HepG2 (cell line): ENCODE data around the gene RHBDD2. TPM values are rescaled to one million over a fixed set of nuclear protein-coding genes. Genes with fewer than 3 reads are reported as not detected.
A peak's percentile ranks its signal among the peaks of the same experiment; 100 is the strongest.

Experiments used
- ARNTL ChIP-seq: sonication (generic); formaldehyde crosslinking; IDR thresholded peaks from 2 replicates; pipeline ENCODE4 v1.4.0; 2020; ENCODE audit warnings: mild to moderate bottlenecking, missing genetic modification reagents
- ATF7 ChIP-seq, 2 experiments: fragments of 450-650 bp in 1 of 2; sonication (generic) in 1 of 2; formaldehyde crosslinking in 1 of 2; IDR thresholded peaks; 2 replicates each; pipeline versions ENCODE4 v1.4.0 to v1.6.1; 2016 to 2020; ENCODE audit warnings: antibody characterized with exemption in 1 of 2, mild to moderate bottlenecking in 1 of 2, missing genetic modification reagents in 1 of 2
- CEBPZ ChIP-seq: IDR thresholded peaks from 2 replicates; pipeline ENCODE4 v1.6.1; 2012; ENCODE audit warnings: low read length, improper control_type of control experiment
- CHD4 ChIP-seq: fragments of 200-600 bp; sonication (generic); IDR thresholded peaks from 2 replicates; pipeline ENCODE4 v1.7.0; 2017; ENCODE audit warnings: mild to moderate bottlenecking, low read length, borderline replicate concordance
- GTF3A ChIP-seq: sonication (generic); formaldehyde crosslinking; conservative IDR thresholded peaks from 2 replicates; pipeline ENCODE4 v1.4.0; 2020; ENCODE audit warnings: mild to moderate bottlenecking, missing genetic modification reagents
- MED8 ChIP-seq: sonication (generic); formaldehyde crosslinking; IDR thresholded peaks from 2 replicates; pipeline ENCODE4 v1.8.1; 2023; ENCODE audit warnings: mild to moderate bottlenecking, missing genetic modification reagents; ENCODE audit not compliant: insufficient replicate concordance
- MTA3 ChIP-seq: sonication (generic); formaldehyde crosslinking; IDR thresholded peaks from 2 replicates; pipeline ENCODE4 v1.4.0; 2020; ENCODE audit warnings: missing genetic modification reagents
- NCOR1 ChIP-seq: fragments of 200-600 bp; sonication (generic); IDR thresholded peaks from 2 replicates; pipeline ENCODE4 v1.7.0; 2017; ENCODE audit warnings: antibody characterized with exemption, low read length, borderline replicate concordance
- NR2F1 ChIP-seq, 2 experiments: fragments of 450-650 bp in 1 of 2; formaldehyde crosslinking in 1 of 2; IDR thresholded peaks; 2 replicates each; pipeline versions ENCODE4 v1.5.0 to v1.6.1; 2016 to 2020; ENCODE audit warnings: mild to moderate bottlenecking in 1 of 2, missing compliant biosample characterization in 1 of 2, missing genetic modification reagents in 1 of 2, moderate library complexity in 1 of 2
- POGK ChIP-seq: sonication (generic); formaldehyde crosslinking; conservative IDR thresholded peaks from 2 replicates; pipeline ENCODE4 v1.8.0; 2022; ENCODE audit warnings: mild to moderate bottlenecking, moderate library complexity, missing genetic modification reagents
- RNF219 ChIP-seq: sonication (generic); formaldehyde crosslinking; IDR thresholded peaks from 2 replicates; pipeline ENCODE4 v1.5.0; 2020; ENCODE audit warnings: mild to moderate bottlenecking, missing genetic modification reagents
- SMC3 ChIP-seq: IDR thresholded peaks from 2 replicates; pipeline ENCODE4 v1.6.1; 2011; ENCODE audit warnings: low read length, improper control_type of control experiment
- TBX3 ChIP-seq: fragments of 450-650 bp; IDR thresholded peaks from 2 replicates; pipeline ENCODE4 v1.6.1; 2017; ENCODE audit warnings: antibody characterized with exemption, mild to moderate bottlenecking, inconsistent platforms, borderline replicate concordance
- THAP11 ChIP-seq: IDR thresholded peaks from 2 replicates; pipeline ENCODE4 v1.6.1; 2016; ENCODE audit warnings: missing biosample characterization, missing genetic modification reagents
- ZMYM3 ChIP-seq: sonication (generic); formaldehyde crosslinking; IDR thresholded peaks from 2 replicates; pipeline ENCODE4 v1.5.1; 2020; ENCODE audit warnings: mild to moderate bottlenecking, missing genetic modification reagents
- ZNF580 ChIP-seq: IDR thresholded peaks from 2 replicates; pipeline ENCODE4 v1.6.1; 2016; ENCODE audit warnings: low read depth, borderline replicate concordance
- ZNF619 ChIP-seq: sonication (generic); formaldehyde crosslinking; IDR thresholded peaks from 2 replicates; pipeline ENCODE4 v1.4.0; 2020; ENCODE audit warnings: mild to moderate bottlenecking, missing genetic modification reagents
- ZNF678 ChIP-seq: sonication (generic); formaldehyde crosslinking; IDR thresholded peaks from 2 replicates; pipeline ENCODE4 v1.4.0; 2020; ENCODE audit warnings: mild to moderate bottlenecking, missing genetic modification reagents
- ZNF691 ChIP-seq: sonication (generic); formaldehyde crosslinking; IDR thresholded peaks from 2 replicates; pipeline ENCODE4 v1.4.0; 2020; ENCODE audit warnings: missing genetic modification reagents, low read depth, mild to moderate bottlenecking, borderline replicate concordance
- ZNF878 ChIP-seq: sonication (generic); formaldehyde crosslinking; IDR thresholded peaks from 2 replicates; pipeline ENCODE4 v1.8.1; 2023; ENCODE audit warnings: mild to moderate bottlenecking, missing genetic modification reagents, moderate library complexity
- polyA plus RNA-seq, 8 experiments: library from polyadenylated mRNA; depleted of rRNA in 3 of 8; stranded (reverse) in 7 of 8; unstranded in 1 of 8; fragments of >200 nt; fragmentation: Illumina TruSeq in 4 of 8; extraction: Trizol in 4 of 8; gene quantifications; 2 replicates each; pipeline versions ENCODE4 v1.2.1 to v1.2.3, GENCODE V29; 2011 to 2016; ENCODE audit warnings: low read depth in 4 of 8, missing spikeins in 1 of 8, mixed read lengths in 1 of 8; ENCODE audit not compliant: insufficient read depth in 1 of 8
- total RNA-seq, 5 experiments: library from RNA; depleted of rRNA; stranded (reverse); fragments of >200 nt; fragmentation: Illumina TruSeq; extraction: Trizol; gene quantifications; 2 replicates each; pipeline ENCODE4 v1.2.3, GENCODE V29; 2016; ENCODE audit warnings: low read depth in 1 of 5

RHBDD2 gene
- total and polyA plus RNA-seq, 2 of the 13 experiments (the other 11 are each of a cell fraction or from before 2014, with no cell fraction given), result 23.1 to 26.4 TPM

- TF ChIP-seq ZNF878 (CRISPR knock-in tag) (peak; percentile 91), MED8 (CRISPR knock-in tag) (peak; percentile 86), POGK (CRISPR knock-in tag) (peak; percentile 79; the same call in 1 of the 2 replicates), ZNF619 (0 out of 2 replicates have a peak, but pooled peaks have one; percentile 19), ZNF580 (CRISPR knock-in tag) (peak; percentile 71; the same call in 1 of the 2 replicates), GTF3A (CRISPR knock-in tag) (no peak), ATF7 (IDR thresholded peaks at IDR 0.05) (peak; percentile 87), ATF7 (CRISPR knock-in tag; IDR thresholded peaks at IDR 0.05) (peak; percentile 97), ZMYM3 (CRISPR knock-in tag) (peak; percentile 79; the same call in 1 of the 2 replicates), SMC3 (0 out of 2 replicates have a peak, but pooled peaks have one; percentile 23), NCOR1 (peak; percentile 98), ARNTL (CRISPR knock-in tag) (peak; percentile 98), TBX3 (peak; percentile 88), MTA3 (no peak), ZNF691 (peak; percentile 97), ZNF678 (CRISPR knock-in tag) (no peak), THAP11 (CRISPR knock-in tag) (peak; percentile 77), RNF219 (CRISPR knock-in tag) (no peak), CHD4 (no peak), NR2F1 (CRISPR knock-in tag; IDR thresholded peaks at IDR 0.05) (peak; percentile 96 to 99), CEBPZ (no peak)
Observed at GRCh38 chr7:75920431-75921161, 41.8 kb downstream of the RHBDD2 start (continued).
